Keratinocyte (primary cell): Measurements from ENCODE around the gene MRPL43. TPM values are rescaled to one million over a fixed set of nuclear protein-coding genes. Genes with fewer than 3 reads are reported as not detected.
A peak's percentile ranks its signal among the peaks of the same experiment; 100 is the strongest.

ENCODE experiments used
- DNase-seq: peaks from one replicate; pipeline ENCODE4 v3.0.0-alpha.2; 2011; ENCODE audit warnings: low read depth, missing footprints, low spot score
- FAIRE-seq: peaks from 2 replicates; lab custom pipeline; 2011; peaks lifted over from hg19 to GRCh38; lab: Jason Lieb, UNC
- H2AFZ ChIP-seq: 2 replicates; pipeline ENCODE4 v1.6.0; 2012; ENCODE audit warnings: low read length, control low read depth, inconsistent platforms; ENCODE audit not compliant: control insufficient read depth
- H3K27ac ChIP-seq: 2 replicates; pipeline ENCODE4 v1.5.1; 2011; ENCODE audit warnings: low read length; ENCODE audit not compliant: control insufficient read depth, insufficient read depth
- H3K27me3 ChIP-seq: 3 replicates; pipeline ENCODE4 v1.6.0; 2011; ENCODE audit warnings: low read length; ENCODE audit not compliant: control insufficient read depth, insufficient read depth; ENCODE audit errors: extremely low read depth
- H3K36me3 ChIP-seq, 2 experiments: 2 replicates in 1 of 2; 3 replicates in 1 of 2; pipeline ENCODE4 v1.5.1; 2011; ENCODE audit warnings: low read length in 2 of 2, mild to moderate bottlenecking in 1 of 2; ENCODE audit not compliant: control insufficient read depth in 2 of 2, insufficient read depth in 2 of 2; ENCODE audit errors: extremely low read depth in 1 of 2
- H3K4me1 ChIP-seq: 3 replicates; pipeline ENCODE4 v1.5.1; 2011; ENCODE audit warnings: low read length; ENCODE audit not compliant: control insufficient read depth, insufficient read depth; ENCODE audit errors: extremely low read depth
- H3K4me2 ChIP-seq: 3 replicates; pipeline ENCODE4 v1.6.0; 2011; ENCODE audit warnings: low read depth, low read length; ENCODE audit not compliant: control insufficient read depth, insufficient read depth; ENCODE audit errors: extremely low read depth
- H3K4me3 ChIP-seq, 3 experiments: fragments of 200-600 bp in 1 of 3; sonication (generic) in 1 of 3; 2 replicates in 2 of 3; 3 replicates in 1 of 3; pipeline ENCODE4 v1.5.1; 2011 to 2016; ENCODE audit warnings: low read length in 3 of 3, mild to moderate bottlenecking in 3 of 3, control low read depth in 2 of 3, inconsistent platforms in 1 of 3, low read depth in 1 of 3, mixed read lengths in 1 of 3, mixed run types in 1 of 3, moderate library complexity in 1 of 3; ENCODE audit not compliant: control insufficient read depth in 2 of 3, insufficient read depth in 2 of 3; ENCODE audit errors: extremely low read depth in 1 of 3
- H3K79me2 ChIP-seq: 2 replicates; pipeline ENCODE4 v1.6.0; 2012; ENCODE audit warnings: low read length; ENCODE audit not compliant: control insufficient read depth, insufficient read depth
- H3K9ac ChIP-seq: 3 replicates; pipeline ENCODE4 v1.6.0; 2011; ENCODE audit warnings: low read length; ENCODE audit not compliant: control insufficient read depth, insufficient read depth; ENCODE audit errors: extremely low read depth
- H3K9me1 ChIP-seq: 3 replicates; pipeline ENCODE4 v1.6.0; 2011; ENCODE audit warnings: low read length; ENCODE audit not compliant: control insufficient read depth, insufficient read depth; ENCODE audit errors: extremely low read depth
- H3K9me3 ChIP-seq: 2 replicates; pipeline ENCODE4 v1.5.1; 2012; ENCODE audit warnings: low read depth, low read length; ENCODE audit not compliant: control insufficient read depth
- H4K20me1 ChIP-seq: 3 replicates; pipeline ENCODE4 v1.6.0; 2011; ENCODE audit warnings: low read length; ENCODE audit not compliant: control insufficient read depth, insufficient read depth; ENCODE audit errors: extremely low read depth
- EZH2 ChIP-seq: IDR thresholded peaks from one replicate; pipeline ENCODE4 v1.6.1; 2012; ENCODE audit warnings: inconsistent platforms, mild to moderate bottlenecking, low read length, moderate library complexity
- dilution Hi-C: fragments of 300-500 bp; cut with MboI; formaldehyde crosslinking; loops from one replicate; pipeline ENCODE4 v1.7.0; 2020; ENCODE audit warnings: low sequenced_read_pairs; ENCODE audit not compliant: extremely low pct_ligation_motif_present
- polyA plus RNA-seq, 5 experiments: library from polyadenylated mRNA; depleted of rRNA in 3 of 5; stranded (reverse) in 3 of 5; stranded (forward) in 1 of 5; unstranded in 1 of 5; fragments of >200 nt; gene quantifications; 1 replicate in 1 of 5; 2 replicates in 3 of 5; 3 replicates in 1 of 5; pipeline versions ENCODE4 v1.2.1 to v1.2.3, GENCODE V29; 2011 to 2012; ENCODE audit warnings: missing spikeins in 2 of 5, low read depth in 1 of 5, low replicate concordance in 1 of 5
- TF ChIP-seq, protein P1 (sequence below), 3 experiments: IDR thresholded peaks in 1 of 3; conservative IDR thresholded peaks in 1 of 3; optimal IDR thresholded peaks in 1 of 3; 2 replicates in 2 of 3; 3 replicates in 1 of 3; pipeline versions ENCODE3 to v1.5.1; 2011; ENCODE audit warnings: low read length in 3 of 3, mild to moderate bottlenecking in 3 of 3, moderate library complexity in 2 of 3, control low read depth in 1 of 3, inconsistent platforms in 1 of 3; ENCODE audit not compliant: insufficient read depth in 2 of 3; ENCODE audit errors: extremely low read depth in 1 of 3

MRPL43 gene
- polyA plus RNA-seq, 1 donor (not counting 4 experiments of a cell fraction or from before 2014, with no cell fraction given) = 71.1 TPM

GRCh38 chr10:101014230-101014884 lies 27.1 kb upstream of the MRPL43 start:
- DNase-seq (no peak), FAIRE-seq (peak; percentile 85)
- Histone ChIP-seq H3K9me1 (no peaks in the 10 kb centered on the region), H3K9me3 (no peaks in the 10 kb centered on the region), H3K36me3 (no peaks in the 10 kb centered on the region), H3K9ac (no peak overlapping the region), H2AFZ (no peak overlapping the region), H4K20me1 (peaks cover 2% of the 10 kb centered on the region), H3K27ac (no peak overlapping the region), H3K4me1 (peaks cover 25% of the 10 kb centered on the region), H3K4me2 (no peak overlapping the region), H3K4me3 (no peak overlapping the region), H3K27me3 (peaks cover 4% of the 10 kb centered on the region), H3K79me2 (no peaks in the 10 kb centered on the region)
- dilution Hi-C loops = no loop called here
- TF ChIP-seq, protein P1, sequence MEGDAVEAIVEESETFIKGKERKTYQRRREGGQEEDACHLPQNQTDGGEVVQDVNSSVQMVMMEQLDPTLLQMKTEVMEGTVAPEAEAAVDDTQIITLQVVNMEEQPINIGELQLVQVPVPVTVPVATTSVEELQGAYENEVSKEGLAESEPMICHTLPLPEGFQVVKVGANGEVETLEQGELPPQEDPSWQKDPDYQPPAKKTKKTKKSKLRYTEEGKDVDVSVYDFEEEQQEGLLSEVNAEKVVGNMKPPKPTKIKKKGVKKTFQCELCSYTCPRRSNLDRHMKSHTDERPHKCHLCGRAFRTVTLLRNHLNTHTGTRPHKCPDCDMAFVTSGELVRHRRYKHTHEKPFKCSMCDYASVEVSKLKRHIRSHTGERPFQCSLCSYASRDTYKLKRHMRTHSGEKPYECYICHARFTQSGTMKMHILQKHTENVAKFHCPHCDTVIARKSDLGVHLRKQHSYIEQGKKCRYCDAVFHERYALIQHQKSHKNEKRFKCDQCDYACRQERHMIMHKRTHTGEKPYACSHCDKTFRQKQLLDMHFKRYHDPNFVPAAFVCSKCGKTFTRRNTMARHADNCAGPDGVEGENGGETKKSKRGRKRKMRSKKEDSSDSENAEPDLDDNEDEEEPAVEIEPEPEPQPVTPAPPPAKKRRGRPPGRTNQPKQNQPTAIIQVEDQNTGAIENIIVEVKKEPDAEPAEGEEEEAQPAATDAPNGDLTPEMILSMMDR (optimal IDR thresholded peaks at IDR 0.05 in 1 of 3, IDR thresholded peaks at IDR 0.05 in 1 of 3, conservative IDR thresholded peaks at IDR 0.05 in 1 of 3; ENCODE audit: extremely low read depth in 1 of 3, insufficient read depth in 2 of 3, low read length in 3 of 3) = peak; percentile 91 to 97 (median 97)
- no peak for TF ChIP-seq EZH2

DNA sequence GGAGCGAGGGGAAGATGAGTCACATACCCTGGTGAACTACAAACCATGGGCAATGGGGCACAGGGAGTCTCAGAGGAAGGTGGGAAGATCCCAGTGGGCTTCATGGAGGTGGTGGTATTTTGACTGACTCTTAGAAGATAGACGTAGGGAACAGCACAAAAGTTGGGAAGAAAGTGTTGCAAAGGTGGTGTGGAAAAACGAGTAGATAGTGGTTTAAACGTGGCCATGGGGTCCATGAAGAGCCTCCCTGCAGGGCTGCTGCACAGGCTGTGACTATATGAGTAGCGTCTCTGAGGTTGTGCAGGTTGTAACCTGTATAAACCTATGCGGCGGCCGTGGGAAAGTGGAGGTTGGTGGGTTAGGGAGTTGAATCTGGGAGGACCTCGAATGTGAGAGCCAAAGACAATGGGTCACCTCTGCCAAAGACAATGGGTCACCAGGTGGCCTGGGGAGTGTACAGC lies 26.1 kb upstream of the MRPL43 start:
- Histone ChIP-seq H3K27me3 (no peaks in the 10 kb centered on the region), H3K4me2 (peak overlapping the region; percentile 95), H3K79me2 (no peaks in the 10 kb centered on the region), H3K9me1 (no peaks in the 10 kb centered on the region), H4K20me1 (peaks cover 2% of the 10 kb centered on the region), H3K36me3 (no peaks in the 10 kb centered on the region), H3K9me3 (no peaks in the 10 kb centered on the region), H3K27ac (peak overlapping the region; percentile 74), H3K4me3 (peak overlapping the region in 2 of 3 experiments; percentile 52 to 59), H3K4me1 (peaks cover 30% of the 10 kb centered on the region), H2AFZ (peak overlapping the region; percentile 75), H3K9ac (peak overlapping the region; percentile 45)
- dilution Hi-C loops = no loop called here
- DNase-seq = no peak
- no peak for TF ChIP-seq EZH2
- TF ChIP-seq, protein P1 (optimal IDR thresholded peaks at IDR 0.05 in 1 of 3, IDR thresholded peaks at IDR 0.05 in 1 of 3, conservative IDR thresholded peaks at IDR 0.05 in 1 of 3; ENCODE audit: extremely low read depth in 1 of 3, insufficient read depth in 2 of 3, low read length in 3 of 3) = no peak
- no peak for FAIRE-seq
